Thymus (tissue), 2 donors: Measurements from ENCODE around the gene TP53BP2. TPM values are rescaled to one million over a fixed set of nuclear protein-coding genes. Genes with fewer than 3 reads are reported as not detected.

Experiments
- polyA plus RNA-seq: library from polyadenylated mRNA; stranded (reverse); fragments of 200-250 nt; gene quantifications from one replicate; pipeline ENCODE4 v1.2.3, GENCODE V29; 2013
- total RNA-seq: library from RNA; stranded (reverse); fragments of 120-200 nt; gene quantifications from one replicate; pipeline ENCODE4 v1.2.4, GENCODE V29; 2013
- donor health status: healthy.

Gene TP53BP2
- total and polyA plus RNA-seq, 2 donors = 15.2 to 23.3 TPM

Other genes starting within 250 kb of the TP53BP2 start
- 0.38 TPM for gene CAPN8, start 180.2 kb downstream of the TP53BP2 start, total RNA-seq
- gene CAPN8, start 180.2 kb downstream of the TP53BP2 start, polyA plus RNA-seq = 2.6 TPM
- gene CAPN2, start 133.4 kb downstream of the TP53BP2 start, total RNA-seq = 30.1 TPM
- gene CAPN2, start 133.4 kb downstream of the TP53BP2 start, polyA plus RNA-seq = 60.5 TPM